ENCODE results near the gene BICD1.

The BICD1 gene

DNA sequence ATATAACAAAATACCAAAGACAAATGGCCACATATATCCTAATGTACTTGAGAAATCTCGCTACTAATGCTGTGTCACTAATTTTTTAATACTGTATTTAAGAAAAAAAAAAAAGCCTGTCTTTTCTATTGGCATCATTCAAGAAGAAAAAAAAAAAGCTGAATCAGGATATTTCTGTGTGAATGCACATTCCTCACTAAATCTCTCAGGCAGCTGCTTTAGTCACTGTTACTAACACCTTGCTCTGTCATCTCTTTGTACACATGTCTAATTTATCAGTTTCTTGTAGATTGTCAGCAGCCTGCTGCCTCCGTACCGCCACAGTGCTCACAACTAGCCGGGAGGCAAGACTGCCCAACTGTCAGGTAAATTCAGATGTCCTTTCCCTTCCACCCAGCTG is 260.7 kb downstream of the BICD1 start:
- Histone ChIP-seq H3K4me3 (ENCODE audit: low read depth in 1 of 2, low read length in 2 of 2) (no peak overlapping the region), H3K9ac (ENCODE audit: low read length) (no peak overlapping the region), H3K27me3 (ENCODE audit: control insufficient read depth in 1 of 2, insufficient read depth in 2 of 2, low read length in 2 of 2) (no peaks in the 10 kb centered on the region), H3K36me3 (ENCODE audit: insufficient read depth, low read length) (no peaks in the 10 kb centered on the region), H3K9me3 (ENCODE audit: low read length) (no peaks in the 10 kb centered on the region), H3K4me1 (ENCODE audit: insufficient read depth, low read length) (no peaks in the 10 kb centered on the region), H3K27ac (ENCODE audit: low read depth, low read length) (no peak overlapping the region)

DNA sequence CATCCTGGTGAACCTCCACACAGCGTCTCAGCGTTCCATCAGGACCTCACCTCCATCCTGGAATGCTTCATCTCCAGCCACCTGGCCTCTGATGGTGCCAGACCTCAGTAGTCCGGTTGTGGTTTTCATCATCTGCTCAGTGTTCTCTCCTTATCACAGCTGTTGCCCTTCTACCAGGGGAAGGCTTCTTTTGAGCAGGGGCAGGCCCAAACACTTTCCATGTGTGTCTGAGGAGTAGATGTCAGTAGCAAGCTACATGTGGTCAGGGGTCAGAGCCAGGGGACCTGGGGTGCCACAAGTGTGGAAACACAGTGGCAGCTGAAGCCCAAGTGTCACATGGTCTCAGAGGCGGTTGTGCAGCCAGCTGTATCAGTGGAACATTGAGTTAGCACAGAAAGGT is 262.6 kb downstream of the BICD1 start:
- no peak overlapping the region for H3K9ac ChIP-seq (ENCODE audit: low read length)

DNA sequence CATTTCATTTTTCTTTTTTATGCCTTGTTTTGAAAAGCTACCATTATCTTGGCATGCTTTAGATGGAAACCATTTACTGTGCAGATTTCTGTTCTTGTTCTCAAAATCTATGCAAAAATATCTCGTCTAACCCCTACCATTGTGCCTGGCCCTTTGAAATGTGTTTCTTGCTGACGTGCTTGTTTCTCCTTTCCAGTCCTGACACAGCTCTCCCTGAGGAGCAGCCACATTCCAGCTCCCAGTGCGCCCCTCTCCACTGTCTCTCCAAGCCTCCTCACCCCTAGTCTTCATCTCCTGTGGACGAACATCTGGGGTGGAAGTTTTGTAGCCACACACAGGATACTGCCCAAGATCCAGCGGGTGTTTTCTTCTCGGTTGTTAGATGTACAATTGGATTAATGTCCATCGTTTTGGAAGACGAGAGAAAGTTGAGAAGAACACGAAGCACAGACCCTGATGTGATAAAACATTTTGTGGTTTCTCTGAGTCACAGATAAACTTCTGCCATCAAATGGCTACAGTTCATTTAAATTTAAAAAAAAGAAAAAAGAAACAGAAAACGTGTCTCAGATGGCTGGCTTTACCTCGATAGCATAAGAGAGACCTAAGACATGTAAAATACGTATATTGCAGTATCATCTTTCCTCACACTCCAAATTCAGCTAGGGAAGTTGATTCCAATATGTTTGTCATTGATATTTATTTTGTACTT is 270.9 kb downstream of the BICD1 start:
- Histone ChIP-seq H3K27me3 (ENCODE audit: control insufficient read depth in 1 of 2, insufficient read depth in 2 of 2, low read length in 2 of 2) (no peaks in the 10 kb centered on the region), H3K27ac (ENCODE audit: low read depth, low read length) (no peak overlapping the region), H3K4me1 (ENCODE audit: insufficient read depth, low read length) (no peaks in the 10 kb centered on the region), H3K9ac (ENCODE audit: low read length) (no peak overlapping the region), H3K9me3 (ENCODE audit: low read length) (no peaks in the 10 kb centered on the region), H3K36me3 (ENCODE audit: insufficient read depth, low read length) (no peaks in the 10 kb centered on the region), H3K4me3 (ENCODE audit: low read depth in 1 of 2, low read length in 2 of 2) (no peak overlapping the region)

More for the DNA sequence above, 262.6 kb downstream of the BICD1 start:
- Histone ChIP-seq H3K36me3 (ENCODE audit: insufficient read depth, low read length) (no peaks in the 10 kb centered on the region), H3K4me1 (ENCODE audit: insufficient read depth, low read length) (no peaks in the 10 kb centered on the region), H3K9me3 (ENCODE audit: low read length) (no peaks in the 10 kb centered on the region), H3K27me3 (ENCODE audit: control insufficient read depth in 1 of 2, insufficient read depth in 2 of 2, low read length in 2 of 2) (no peaks in the 10 kb centered on the region), H3K4me3 (ENCODE audit: low read depth in 1 of 2, low read length in 2 of 2) (no peak overlapping the region), H3K27ac (ENCODE audit: low read depth, low read length) (no peak overlapping the region)

DNA sequence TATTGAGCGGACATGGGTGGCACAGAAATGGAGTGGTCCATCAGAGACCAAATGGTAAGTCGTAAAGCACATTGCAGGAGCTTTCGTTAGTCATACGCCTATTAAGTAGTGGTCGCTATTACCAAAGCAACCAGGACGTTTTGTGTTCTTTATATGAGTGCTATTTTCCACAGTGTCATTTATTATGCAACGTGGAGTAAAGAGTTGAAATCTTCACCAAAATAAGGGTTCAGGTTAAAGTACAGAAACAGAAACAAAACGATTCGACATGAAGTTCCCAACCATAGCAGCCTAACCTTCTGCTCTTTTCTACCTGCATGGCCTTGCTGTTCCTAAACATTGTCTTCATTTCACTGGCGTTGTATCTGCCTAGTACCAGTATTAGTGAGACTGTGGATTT is 272.6 kb downstream of the BICD1 start:
- H3K9me3 ChIP-seq (ENCODE audit: low read length) = no peaks in the 10 kb centered on the region
- H3K36me3 ChIP-seq (ENCODE audit: insufficient read depth, low read length) = no peaks in the 10 kb centered on the region
- no peak overlapping the region for H3K27ac ChIP-seq (ENCODE audit: low read depth, low read length)
- no peak overlapping the region for H3K4me3 ChIP-seq (ENCODE audit: low read depth in 1 of 2, low read length in 2 of 2)
- no peaks in the 10 kb centered on the region for H3K4me1 ChIP-seq (ENCODE audit: insufficient read depth, low read length)
- H3K9ac ChIP-seq (ENCODE audit: low read length) = no peak overlapping the region
- no peaks in the 10 kb centered on the region for H3K27me3 ChIP-seq (ENCODE audit: control insufficient read depth in 1 of 2, insufficient read depth in 2 of 2, low read length in 2 of 2)

DNA sequence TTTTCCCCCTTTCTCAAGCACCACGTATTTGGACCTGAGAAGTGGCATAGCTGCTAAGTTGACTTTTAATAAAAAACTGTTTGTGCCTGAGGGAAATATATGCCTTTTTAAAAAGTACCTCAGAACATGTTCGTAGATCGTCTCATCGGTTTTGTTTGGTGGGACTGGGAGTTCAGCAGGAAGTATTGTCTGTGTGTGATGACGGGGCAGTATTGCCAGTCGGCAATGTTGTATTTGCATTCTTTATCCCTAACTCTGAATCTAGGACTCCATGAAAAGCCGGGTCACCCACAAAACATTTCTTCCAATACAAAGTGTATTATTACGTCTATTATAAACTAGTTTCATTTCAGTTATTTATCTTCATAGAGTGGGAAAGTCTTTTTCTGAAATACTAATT is 273.0 kb downstream of the BICD1 start:
- no peaks in the 10 kb centered on the region for H3K9me3 ChIP-seq (ENCODE audit: low read length)
- H3K9ac ChIP-seq (ENCODE audit: low read length) = no peak overlapping the region
- no peak overlapping the region for H3K27ac ChIP-seq (ENCODE audit: low read depth, low read length)
- no peaks in the 10 kb centered on the region for H3K36me3 ChIP-seq (ENCODE audit: insufficient read depth, low read length)
- no peaks in the 10 kb centered on the region for H3K27me3 ChIP-seq (ENCODE audit: control insufficient read depth in 1 of 2, insufficient read depth in 2 of 2, low read length in 2 of 2)
- no peak overlapping the region for H3K4me3 ChIP-seq (ENCODE audit: low read depth in 1 of 2, low read length in 2 of 2)
- H3K4me1 ChIP-seq (ENCODE audit: insufficient read depth, low read length) = no peaks in the 10 kb centered on the region

DNA sequence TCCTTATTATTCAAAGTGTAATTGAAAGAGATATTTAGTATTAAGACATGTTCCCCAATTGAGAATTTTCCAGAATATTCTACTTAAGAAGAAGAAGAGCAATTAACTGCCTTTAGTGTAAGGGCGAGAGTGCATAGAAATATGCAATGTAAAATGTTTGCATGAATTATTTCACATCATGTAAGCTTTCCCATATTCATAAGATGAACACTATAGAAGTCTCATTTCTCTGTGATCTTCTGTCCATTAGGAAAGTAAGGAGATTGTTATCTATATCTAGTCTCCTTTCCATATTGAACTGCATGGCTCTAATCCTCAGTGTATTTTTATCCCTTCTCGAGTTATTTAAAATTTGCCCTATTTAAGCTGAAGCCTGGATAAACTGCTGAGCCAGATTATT is 275.6 kb downstream of the BICD1 start:
- no peaks in the 10 kb centered on the region for H3K36me3 ChIP-seq (ENCODE audit: insufficient read depth, low read length)
- H3K4me3 ChIP-seq (ENCODE audit: low read depth in 1 of 2, low read length in 2 of 2) = no peak overlapping the region
- no peaks in the 10 kb centered on the region for H3K4me1 ChIP-seq (ENCODE audit: insufficient read depth, low read length)
- no peaks in the 10 kb centered on the region for H3K27me3 ChIP-seq (ENCODE audit: control insufficient read depth in 1 of 2, insufficient read depth in 2 of 2, low read length in 2 of 2)
- no peak overlapping the region for H3K9ac ChIP-seq (ENCODE audit: low read length)
- no peaks in the 10 kb centered on the region for H3K9me3 ChIP-seq (ENCODE audit: low read length)
- H3K27ac ChIP-seq (ENCODE audit: low read depth, low read length) = no peak overlapping the region

DNA sequence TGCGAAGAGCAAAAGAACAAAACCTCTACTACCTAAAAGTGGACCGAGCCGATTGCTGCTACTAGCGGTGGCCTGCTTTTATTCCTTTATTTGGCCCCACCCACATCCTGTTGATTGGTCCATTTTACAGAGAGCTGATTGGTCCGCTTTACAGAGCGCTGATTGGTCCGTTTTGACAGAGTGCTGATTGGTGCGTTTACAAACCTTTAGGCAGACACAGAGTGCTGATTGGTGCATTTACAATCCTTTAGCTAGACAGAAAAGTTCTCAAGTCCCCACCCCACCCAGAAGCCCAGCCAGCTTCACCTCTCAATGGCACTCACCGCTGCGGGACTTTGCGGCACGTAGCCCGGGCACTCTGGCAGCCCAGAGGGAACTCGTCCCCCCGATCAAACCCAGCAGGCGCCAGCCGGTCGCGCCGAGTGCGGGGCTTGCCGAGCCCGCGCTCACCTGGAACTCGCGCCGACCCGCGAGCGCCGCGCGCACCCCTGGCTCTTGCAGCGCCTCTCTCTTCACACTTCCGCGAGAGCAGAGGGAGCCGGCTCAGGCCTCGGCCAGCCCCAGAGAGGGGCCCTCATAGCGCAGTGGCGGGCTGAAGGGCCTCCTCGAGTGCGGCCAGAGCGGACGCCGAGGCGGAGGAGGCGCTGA is 284.0 kb downstream of the BICD1 start:
- H3K4me3 ChIP-seq (ENCODE audit: low read depth in 1 of 2, low read length in 2 of 2) = peak overlapping the region in 1 of 2 donors; percentile 32
- no peak overlapping the region for H3K27ac ChIP-seq (ENCODE audit: low read depth, low read length)
- no peaks in the 10 kb centered on the region for H3K9me3 ChIP-seq (ENCODE audit: low read length)
- H3K9ac ChIP-seq (ENCODE audit: low read length) = no peak overlapping the region
- no peaks in the 10 kb centered on the region for H3K36me3 ChIP-seq (ENCODE audit: insufficient read depth, low read length)
- no peaks in the 10 kb centered on the region for H3K4me1 ChIP-seq (ENCODE audit: insufficient read depth, low read length)
- H3K27me3 ChIP-seq (ENCODE audit: control insufficient read depth in 1 of 2, insufficient read depth in 2 of 2, low read length in 2 of 2) = peaks cover 0 to 6% of the 10 kb centered on the region in 2 donors

DNA sequence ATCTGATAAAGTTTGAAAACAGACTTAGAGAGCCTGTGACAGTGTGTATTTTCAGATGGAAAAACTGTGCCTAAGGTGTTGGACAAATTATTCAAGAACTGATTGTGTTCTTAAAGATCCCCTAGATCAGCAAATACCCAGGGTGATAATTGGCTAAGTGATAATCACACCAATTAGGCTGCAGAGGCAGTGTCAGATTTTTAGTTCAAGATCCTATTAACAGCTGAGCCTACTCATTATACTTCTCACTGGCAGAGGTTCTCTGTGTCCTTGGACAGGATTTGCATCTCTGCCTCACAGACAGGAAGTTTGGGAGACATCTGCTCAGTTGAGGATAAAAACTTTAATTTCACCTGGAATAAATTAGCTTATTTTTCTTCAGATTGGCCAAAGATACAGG is 288.4 kb downstream of the BICD1 start:
- Histone ChIP-seq H3K9ac (ENCODE audit: low read length) (no peak overlapping the region), H3K36me3 (ENCODE audit: insufficient read depth, low read length) (no peaks in the 10 kb centered on the region), H3K9me3 (ENCODE audit: low read length) (no peaks in the 10 kb centered on the region), H3K27ac (ENCODE audit: low read depth, low read length) (no peak overlapping the region), H3K4me3 (ENCODE audit: low read depth in 1 of 2, low read length in 2 of 2) (no peak overlapping the region), H3K4me1 (ENCODE audit: insufficient read depth, low read length) (peaks cover 8% of the 10 kb centered on the region), H3K27me3 (ENCODE audit: control insufficient read depth in 1 of 2, insufficient read depth in 2 of 2, low read length in 2 of 2) (peaks cover 0 to 12% of the 10 kb centered on the region in 2 donors)

DNA sequence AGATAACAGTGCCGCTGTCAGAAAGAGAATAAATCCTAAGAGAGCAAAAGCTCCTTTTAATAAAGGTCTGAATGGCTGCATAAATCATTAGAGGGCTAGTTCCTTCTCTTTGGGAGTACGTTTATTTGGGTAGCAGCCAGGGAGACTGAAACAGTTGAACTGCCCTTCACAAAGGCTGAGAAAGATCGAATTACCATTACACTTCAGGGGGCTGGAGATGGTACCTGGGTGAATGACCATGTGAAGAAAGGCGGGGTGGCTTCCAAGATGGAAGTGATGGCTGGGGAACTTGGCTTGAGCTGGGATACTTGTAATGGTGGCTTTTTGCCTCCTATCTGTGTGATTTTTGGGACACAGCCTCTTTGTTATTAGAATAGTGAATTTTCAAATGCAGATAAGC is 291.0 kb downstream of the BICD1 start:
- H3K9ac ChIP-seq (ENCODE audit: low read length) = no peak overlapping the region
- no peak overlapping the region for H3K4me3 ChIP-seq (ENCODE audit: low read depth in 1 of 2, low read length in 2 of 2)
- H3K9me3 ChIP-seq (ENCODE audit: low read length) = no peaks in the 10 kb centered on the region
- H3K27me3 ChIP-seq (ENCODE audit: control insufficient read depth in 1 of 2, insufficient read depth in 2 of 2, low read length in 2 of 2) = peaks cover 0 to 14% of the 10 kb centered on the region in 2 donors
- no peak overlapping the region for H3K27ac ChIP-seq (ENCODE audit: low read depth, low read length)
- peaks cover 11% of the 10 kb centered on the region for H3K4me1 ChIP-seq (ENCODE audit: insufficient read depth, low read length)
- H3K36me3 ChIP-seq (ENCODE audit: insufficient read depth, low read length) = no peaks in the 10 kb centered on the region

DNA sequence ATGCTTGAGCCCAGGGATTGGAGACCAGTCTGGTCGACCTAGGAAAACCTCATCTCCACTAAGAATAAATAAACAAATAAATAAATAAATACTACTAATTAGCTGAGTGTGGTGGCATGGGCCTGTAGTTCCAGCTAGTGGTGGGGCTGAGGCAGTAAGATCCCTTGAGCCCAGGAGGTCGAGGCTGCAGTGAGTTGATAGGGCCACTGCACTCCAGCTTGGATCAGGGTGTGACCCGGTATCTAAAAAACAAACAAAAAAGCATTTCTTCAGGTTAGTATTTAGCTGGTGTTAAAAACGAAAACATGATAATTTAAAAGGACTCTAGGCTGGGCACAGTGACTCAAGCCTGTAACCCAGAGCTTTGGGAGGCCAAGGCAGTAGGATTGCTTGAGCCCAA is 291.5 kb downstream of the BICD1 start:
- Histone ChIP-seq H3K4me1 (ENCODE audit: insufficient read depth, low read length) (peaks cover 11% of the 10 kb centered on the region), H3K36me3 (ENCODE audit: insufficient read depth, low read length) (no peaks in the 10 kb centered on the region), H3K27ac (ENCODE audit: low read depth, low read length) (no peak overlapping the region), H3K4me3 (ENCODE audit: low read depth in 1 of 2, low read length in 2 of 2) (no peak overlapping the region), H3K9ac (ENCODE audit: low read length) (no peak overlapping the region), H3K9me3 (ENCODE audit: low read length) (no peaks in the 10 kb centered on the region), H3K27me3 (ENCODE audit: control insufficient read depth in 1 of 2, insufficient read depth in 2 of 2, low read length in 2 of 2) (peaks cover 0 to 14% of the 10 kb centered on the region in 2 donors)

DNA sequence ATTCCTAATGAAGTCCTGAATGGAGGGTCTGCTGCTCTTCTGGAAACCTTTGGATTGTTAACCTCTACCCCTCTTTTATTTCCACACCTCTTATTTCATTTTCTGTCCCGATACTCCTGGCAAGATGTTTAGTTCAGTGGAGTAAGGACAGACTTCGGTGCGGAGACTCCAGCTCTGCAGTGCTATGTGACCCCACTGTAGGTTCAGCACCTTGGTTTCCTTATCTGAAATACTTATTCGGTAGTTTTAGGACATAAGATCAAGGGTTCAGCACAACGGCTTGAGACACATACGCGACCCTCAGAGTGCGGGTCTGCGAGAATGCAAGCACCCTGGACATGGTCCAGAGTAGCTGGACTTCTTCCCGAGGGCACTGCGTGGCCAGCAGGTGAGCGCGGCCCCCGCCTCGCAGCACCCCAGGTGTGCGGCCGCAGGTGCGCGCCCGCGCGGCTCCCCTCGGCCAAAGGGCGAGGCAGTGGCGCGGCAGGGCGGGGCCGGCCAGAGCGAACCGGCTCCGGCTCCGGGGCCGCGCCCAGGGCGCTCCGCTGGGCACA is 292.2 kb downstream of the BICD1 start:
- Histone ChIP-seq H3K9ac (ENCODE audit: low read length) (no peak overlapping the region), H3K36me3 (ENCODE audit: insufficient read depth, low read length) (no peaks in the 10 kb centered on the region), H3K27ac (ENCODE audit: low read depth, low read length) (no peak overlapping the region), H3K9me3 (ENCODE audit: low read length) (no peaks in the 10 kb centered on the region), H3K4me3 (ENCODE audit: low read depth in 1 of 2, low read length in 2 of 2) (peak overlapping the region; percentile 47 to 63), H3K4me1 (ENCODE audit: insufficient read depth, low read length) (peaks cover 11% of the 10 kb centered on the region), H3K27me3 (ENCODE audit: control insufficient read depth in 1 of 2, insufficient read depth in 2 of 2, low read length in 2 of 2) (peaks cover 0 to 14% of the 10 kb centered on the region in 2 donors)
